Immature natural killer cell (primary cell): ENCODE results near the gene KCNMA1. TPM values are rescaled to one million over a fixed set of nuclear protein-coding genes. Genes with fewer than 3 reads are reported as not detected.

ENCODE experiments used
- DNase-seq, 3 donors: peaks; one replicate each; pipeline ENCODE4 v3.0.0; 2022; ENCODE audit warnings: mixed read lengths in 1 of 3
- H3K27ac Mint-ChIP-seq, 6 donors: one replicate each; pipeline ENCODE4 v1.8.0; 2020; ENCODE audit warnings: mixed read lengths in 6 of 6, mild to moderate bottlenecking in 5 of 6, inconsistent platforms in 4 of 6, moderate library complexity in 3 of 6
- H3K27me3 Mint-ChIP-seq, 3 donors: one replicate each; pipeline ENCODE4 v1.8.0; 2020 to 2021; ENCODE audit warnings: low read depth in 3 of 3, mild to moderate bottlenecking in 3 of 3, mixed read lengths in 3 of 3, moderate library complexity in 3 of 3, inconsistent platforms in 1 of 3
- H3K36me3 Mint-ChIP-seq, 3 donors: one replicate each; pipeline ENCODE4 v1.8.0; 2020; ENCODE audit warnings: mixed read lengths in 3 of 3, inconsistent platforms in 2 of 3, mild to moderate bottlenecking in 2 of 3
- H3K4me1 Mint-ChIP-seq, 2 donors: one replicate each; pipeline ENCODE4 v1.8.0; 2020; ENCODE audit warnings: inconsistent platforms in 2 of 2, mild to moderate bottlenecking in 2 of 2, mixed read lengths in 2 of 2, moderate library complexity in 1 of 2
- H3K4me3 Mint-ChIP-seq, 5 donors: one replicate each; pipeline ENCODE4 v1.8.0; 2020; ENCODE audit warnings: mild to moderate bottlenecking in 5 of 5, mixed read lengths in 5 of 5, inconsistent platforms in 3 of 5, moderate library complexity in 3 of 5
- H3K9me3 Mint-ChIP-seq, 6 donors: one replicate each; pipeline ENCODE4 v1.8.0; 2020; ENCODE audit warnings: mild to moderate bottlenecking in 6 of 6, mixed read lengths in 6 of 6, inconsistent platforms in 4 of 6, moderate library complexity in 3 of 6
- polyA plus RNA-seq, 3 donors: library from polyadenylated mRNA; unstranded; fragments of 300-500 nt; fragmentation: Illumina TruSeq; gene quantifications; one replicate each; pipeline ENCODE4 v1.2.3, GENCODE V29; 2021

Gene KCNMA1
- polyA plus RNA-seq, 3 donors from 2014 or later = not detected

DNA sequence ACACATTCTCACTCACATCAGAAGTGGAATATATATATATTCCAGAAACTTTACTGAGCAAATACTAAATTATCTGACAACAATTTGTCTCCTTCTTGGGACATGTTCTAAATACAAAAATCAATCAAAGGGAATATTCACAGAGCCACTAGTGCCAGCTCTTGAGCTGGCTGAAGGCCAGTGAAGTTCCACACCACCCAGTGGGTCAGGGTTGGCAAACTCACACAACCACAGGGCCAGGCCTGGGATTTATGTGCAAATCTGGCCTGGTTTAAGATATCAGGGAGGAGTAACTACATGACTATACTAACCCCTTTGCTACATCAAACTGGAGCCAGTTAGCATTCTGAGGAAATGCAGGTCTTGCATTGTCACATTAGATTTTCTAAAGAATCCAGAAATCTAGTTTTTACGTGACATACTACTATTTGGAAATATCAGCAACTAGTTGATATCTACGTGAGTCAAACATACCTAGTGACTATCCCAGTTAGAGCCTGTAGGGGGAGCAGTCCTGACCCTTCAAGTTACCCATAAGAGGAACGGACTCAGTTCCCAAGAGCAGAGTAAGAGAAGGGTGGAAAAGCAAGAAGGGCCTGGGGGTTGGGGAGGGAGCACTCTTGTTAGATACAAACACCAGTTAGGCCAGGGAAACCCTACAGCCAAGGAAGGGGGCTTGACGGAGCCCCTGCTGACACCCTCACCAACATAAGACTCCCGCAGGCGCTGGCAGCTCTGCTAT is 600.4 kb downstream of the KCNMA1 start:
- peak overlapping the region in 1 of 6 donors; percentile 31 for H3K27ac Mint-ChIP-seq
- H3K4me3 Mint-ChIP-seq = no peak overlapping the region

DNA sequence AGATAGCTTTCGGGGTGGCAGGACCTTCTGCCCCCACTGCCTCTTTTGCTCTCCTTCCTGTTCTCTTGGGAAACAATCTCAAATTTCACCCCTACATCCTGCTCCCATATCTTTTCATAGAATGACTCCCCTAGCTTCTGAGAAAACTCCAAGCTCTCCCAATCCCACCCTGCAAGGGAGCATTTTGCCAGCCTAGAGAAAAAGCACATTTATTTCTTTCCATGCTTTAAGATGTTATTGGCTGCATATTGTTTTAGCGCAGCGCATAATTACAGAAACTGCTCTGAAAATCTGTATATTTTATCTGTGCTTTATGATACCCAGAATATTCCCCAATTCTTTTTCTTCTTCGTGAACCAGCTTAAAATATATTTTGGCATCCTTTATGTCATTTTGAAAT is 601.3 kb downstream of the KCNMA1 start:
- no peak overlapping the region for H3K4me3 Mint-ChIP-seq
- no peaks in the 10 kb centered on the region for H3K36me3 Mint-ChIP-seq
- H3K9me3 Mint-ChIP-seq = no peaks in the 10 kb centered on the region
- no peak overlapping the region for H3K27ac Mint-ChIP-seq
- H3K4me1 Mint-ChIP-seq = peaks cover 0 to 8% of the 10 kb centered on the region in 2 donors
- H3K27me3 Mint-ChIP-seq = peaks cover 0 to 5% (median 1%) of the 10 kb centered on the region in 3 donors
- DNase-seq = no peak

More for the DNA sequence above, 600.4 kb downstream of the KCNMA1 start:
- peaks cover 0 to 1% (median 0%) of the 10 kb centered on the region in 3 donors for H3K27me3 Mint-ChIP-seq
- H3K4me1 Mint-ChIP-seq = peaks cover 8 to 17% of the 10 kb centered on the region in 2 donors
- no peak for DNase-seq
- no peaks in the 10 kb centered on the region for H3K9me3 Mint-ChIP-seq
- H3K36me3 Mint-ChIP-seq = no peaks in the 10 kb centered on the region

DNA sequence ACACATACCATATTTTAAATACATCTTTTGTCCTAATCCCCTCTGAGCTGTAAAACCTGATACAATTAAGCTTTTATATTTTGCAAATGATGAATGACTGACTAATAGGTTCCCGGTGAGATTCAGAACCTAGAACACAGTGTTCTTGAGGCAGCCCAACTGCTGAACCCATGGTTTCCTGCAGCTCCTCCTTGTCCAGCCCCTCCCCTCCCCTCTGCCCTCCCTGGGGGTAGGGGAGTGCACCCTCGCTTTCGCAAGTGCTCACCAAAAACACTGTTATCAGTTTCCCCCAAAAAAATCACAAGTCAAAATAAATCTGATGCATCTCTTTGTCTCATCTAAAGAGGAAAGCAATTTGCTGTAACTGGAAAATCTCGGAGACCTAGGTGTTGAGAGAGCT is 602.8 kb downstream of the KCNMA1 start:
- no peak for DNase-seq
- no peak overlapping the region for H3K27ac Mint-ChIP-seq
- H3K36me3 Mint-ChIP-seq = no peaks in the 10 kb centered on the region
- H3K4me1 Mint-ChIP-seq = no peaks in the 10 kb centered on the region
- peaks cover 1 to 5% (median 2%) of the 10 kb centered on the region in 3 donors for H3K27me3 Mint-ChIP-seq
- H3K9me3 Mint-ChIP-seq = no peaks in the 10 kb centered on the region
- no peak overlapping the region for H3K4me3 Mint-ChIP-seq

- peaks cover 2 to 5% (median 4%) of the 10 kb centered on the region in 3 donors for H3K27me3 Mint-ChIP-seq
- no peak overlapping the region for H3K4me3 Mint-ChIP-seq
- no peak for DNase-seq
- H3K36me3 Mint-ChIP-seq = no peaks in the 10 kb centered on the region
- H3K9me3 Mint-ChIP-seq = no peaks in the 10 kb centered on the region
- no peak overlapping the region for H3K27ac Mint-ChIP-seq
- H3K4me1 Mint-ChIP-seq = no peaks in the 10 kb centered on the region
Measured at GRCh38 chr10:77034240-77034639, 603.4 kb downstream of the KCNMA1 start.

GRCh38 chr10:77032188-77032570 is 605.4 kb downstream of the KCNMA1 start:
- Mint-ChIP-seq H3K27me3 (peaks cover 3 to 8% (median 4%) of the 10 kb centered on the region in 3 donors), H3K9me3 (no peaks in the 10 kb centered on the region), H3K4me1 (no peaks in the 10 kb centered on the region), H3K4me3 (no peak overlapping the region), H3K27ac (no peak overlapping the region), H3K36me3 (no peaks in the 10 kb centered on the region)
- DNase-seq = no peak

GRCh38 chr10:77031531-77032187 is 605.9 kb downstream of the KCNMA1 start:
- H3K9me3 Mint-ChIP-seq = no peaks in the 10 kb centered on the region
- no peak overlapping the region for H3K4me3 Mint-ChIP-seq
- DNase-seq = no peak
- peaks cover 3 to 8% (median 4%) of the 10 kb centered on the region in 3 donors for H3K27me3 Mint-ChIP-seq
- no peaks in the 10 kb centered on the region for H3K4me1 Mint-ChIP-seq
- H3K27ac Mint-ChIP-seq = no peak overlapping the region
- no peaks in the 10 kb centered on the region for H3K36me3 Mint-ChIP-seq

GRCh38 chr10:77030974-77031373 is 606.6 kb downstream of the KCNMA1 start:
- DNase-seq = no peak
- H3K27ac Mint-ChIP-seq = no peak overlapping the region
- H3K9me3 Mint-ChIP-seq = no peaks in the 10 kb centered on the region
- H3K36me3 Mint-ChIP-seq = no peaks in the 10 kb centered on the region
- peaks cover 3 to 8% (median 4%) of the 10 kb centered on the region in 3 donors for H3K27me3 Mint-ChIP-seq
- no peaks in the 10 kb centered on the region for H3K4me1 Mint-ChIP-seq
- H3K4me3 Mint-ChIP-seq = no peak overlapping the region

- H3K27me3 Mint-ChIP-seq = peaks cover 3 to 8% (median 4%) of the 10 kb centered on the region in 3 donors
- H3K9me3 Mint-ChIP-seq = no peaks in the 10 kb centered on the region
- no peak for DNase-seq
- no peaks in the 10 kb centered on the region for H3K36me3 Mint-ChIP-seq
- no peaks in the 10 kb centered on the region for H3K4me1 Mint-ChIP-seq
- H3K27ac Mint-ChIP-seq = no peak overlapping the region
- no peak overlapping the region for H3K4me3 Mint-ChIP-seq
Measured at GRCh38 chr10:77029777-77030717, 607.6 kb downstream of the KCNMA1 start.

DNA sequence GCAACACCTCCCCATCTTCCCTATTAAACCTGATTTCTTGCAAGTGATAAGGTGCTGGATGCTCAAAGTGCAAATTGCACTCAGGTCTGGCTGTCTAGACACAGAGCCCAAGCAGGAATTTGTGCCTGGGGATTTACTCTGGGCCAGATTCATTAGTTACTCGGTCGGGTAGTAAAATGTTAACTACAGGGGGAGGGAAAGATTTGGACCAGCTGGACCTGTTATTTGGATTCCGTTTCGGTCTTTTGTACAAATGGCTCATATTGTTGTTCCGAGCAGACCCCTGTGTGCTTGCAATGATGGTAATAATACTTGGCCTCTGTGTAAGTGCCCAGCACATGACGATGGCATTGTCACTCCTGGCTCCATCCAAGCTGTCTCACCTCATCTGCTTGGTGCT is 609.6 kb downstream of the KCNMA1 start:
- no peak for DNase-seq
- H3K9me3 Mint-ChIP-seq = no peaks in the 10 kb centered on the region
- H3K27ac Mint-ChIP-seq = no peak overlapping the region
- H3K4me3 Mint-ChIP-seq = no peak overlapping the region
- peaks cover 3 to 8% (median 6%) of the 10 kb centered on the region in 3 donors for H3K27me3 Mint-ChIP-seq
- H3K4me1 Mint-ChIP-seq = no peaks in the 10 kb centered on the region
- H3K36me3 Mint-ChIP-seq = no peaks in the 10 kb centered on the region

DNA sequence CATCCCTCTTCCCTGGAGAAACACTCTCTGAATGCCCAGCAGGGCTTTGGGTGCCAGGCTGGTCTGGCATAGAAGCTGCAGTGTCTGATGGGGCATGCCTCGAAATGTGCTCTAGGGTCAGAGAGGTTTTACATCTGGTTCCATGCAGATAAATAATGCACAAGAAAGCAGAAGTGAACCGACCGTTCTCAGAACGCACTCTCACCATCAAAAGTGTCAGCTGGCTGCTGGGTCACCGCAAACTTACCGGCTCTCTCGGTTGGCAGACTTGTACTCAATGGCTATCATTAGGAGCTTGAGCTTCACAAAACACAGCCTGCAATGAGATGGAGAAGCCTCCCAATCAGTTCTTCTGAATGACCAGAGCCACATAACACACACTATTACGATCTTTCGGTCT is 610.0 kb downstream of the KCNMA1 start:
- no peaks in the 10 kb centered on the region for H3K9me3 Mint-ChIP-seq
- no peak overlapping the region for H3K27ac Mint-ChIP-seq
- H3K4me3 Mint-ChIP-seq = no peak overlapping the region
- H3K36me3 Mint-ChIP-seq = no peaks in the 10 kb centered on the region
- DNase-seq = no peak
- H3K4me1 Mint-ChIP-seq = no peaks in the 10 kb centered on the region
- peaks cover 3 to 8% (median 5%) of the 10 kb centered on the region in 3 donors for H3K27me3 Mint-ChIP-seq

DNA sequence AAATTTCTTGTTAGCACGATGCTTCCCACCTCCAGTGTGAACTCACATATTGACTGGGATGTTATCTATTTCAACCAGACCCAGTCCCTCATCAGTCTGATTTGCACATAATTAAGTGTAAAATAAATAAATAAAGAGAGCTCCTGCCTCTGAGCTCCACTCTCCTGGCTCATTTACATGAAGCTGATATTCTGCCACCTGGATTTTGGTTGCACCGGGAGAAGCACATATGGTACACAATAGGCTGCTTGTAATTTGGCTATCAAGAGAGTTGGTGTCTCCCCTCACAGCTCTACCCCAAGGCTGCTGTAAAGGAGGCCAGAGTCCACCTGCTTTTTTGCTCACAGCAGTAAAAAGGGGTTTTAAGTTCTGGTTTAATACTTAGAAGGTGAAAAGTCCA is 610.5 kb downstream of the KCNMA1 start:
- Mint-ChIP-seq H3K9me3 (no peaks in the 10 kb centered on the region), H3K4me1 (no peaks in the 10 kb centered on the region), H3K4me3 (no peak overlapping the region), H3K27me3 (peaks cover 3 to 9% (median 5%) of the 10 kb centered on the region in 3 donors), H3K36me3 (no peaks in the 10 kb centered on the region), H3K27ac (no peak overlapping the region)
- DNase-seq = no peak

DNA sequence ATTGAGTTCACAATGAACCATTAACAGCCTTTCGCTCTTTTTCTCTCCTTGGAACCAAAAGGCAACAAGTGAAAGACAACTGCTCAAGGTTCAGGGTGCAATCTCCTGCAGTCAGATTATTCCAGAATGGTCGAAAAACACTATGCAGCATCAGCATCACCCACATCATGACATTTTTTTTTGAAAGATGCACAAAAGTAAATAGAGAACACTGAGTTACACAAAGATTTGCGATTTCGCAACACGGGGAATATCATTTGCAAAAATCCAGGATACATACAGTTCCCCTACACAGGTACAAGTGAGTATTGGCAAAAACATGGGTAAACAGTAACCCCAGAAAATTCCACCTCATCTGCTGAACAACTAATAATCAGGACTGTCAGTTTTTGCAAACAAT is 611.5 kb downstream of the KCNMA1 start:
- no peak overlapping the region for H3K27ac Mint-ChIP-seq
- no peak for DNase-seq
- H3K36me3 Mint-ChIP-seq = no peaks in the 10 kb centered on the region
- no peaks in the 10 kb centered on the region for H3K9me3 Mint-ChIP-seq
- H3K4me3 Mint-ChIP-seq = no peak overlapping the region
- no peaks in the 10 kb centered on the region for H3K4me1 Mint-ChIP-seq
- H3K27me3 Mint-ChIP-seq = peaks cover 3 to 7% (median 7%) of the 10 kb centered on the region in 3 donors

- Mint-ChIP-seq H3K4me1 (no peaks in the 10 kb centered on the region), H3K4me3 (no peak overlapping the region), H3K36me3 (no peaks in the 10 kb centered on the region), H3K27me3 (peaks cover 2 to 7% (median 7%) of the 10 kb centered on the region in 3 donors), H3K9me3 (no peaks in the 10 kb centered on the region), H3K27ac (no peak overlapping the region)
- DNase-seq = no peak
Measured at GRCh38 chr10:77024461-77024860, 613.1 kb downstream of the KCNMA1 start.

GRCh38 chr10:77023396-77023795 is 614.2 kb downstream of the KCNMA1 start:
- no peaks in the 10 kb centered on the region for H3K9me3 Mint-ChIP-seq
- peaks cover 0 to 5% (median 5%) of the 10 kb centered on the region in 3 donors for H3K27me3 Mint-ChIP-seq
- H3K4me3 Mint-ChIP-seq = no peak overlapping the region
- no peaks in the 10 kb centered on the region for H3K36me3 Mint-ChIP-seq
- no peaks in the 10 kb centered on the region for H3K4me1 Mint-ChIP-seq
- DNase-seq = no peak
- no peak overlapping the region for H3K27ac Mint-ChIP-seq
